ENCODE data around the gene OR2T8. TPM values are rescaled to one million over a fixed set of nuclear protein-coding genes. Genes with fewer than 3 reads are reported as not detected.

Gene OR2T8
- total and polyA plus RNA-seq, 2 donors (not counting 1 experiment from before 2014, with no cell fraction given): 0.09 TPM; not detected in 1

DNA sequence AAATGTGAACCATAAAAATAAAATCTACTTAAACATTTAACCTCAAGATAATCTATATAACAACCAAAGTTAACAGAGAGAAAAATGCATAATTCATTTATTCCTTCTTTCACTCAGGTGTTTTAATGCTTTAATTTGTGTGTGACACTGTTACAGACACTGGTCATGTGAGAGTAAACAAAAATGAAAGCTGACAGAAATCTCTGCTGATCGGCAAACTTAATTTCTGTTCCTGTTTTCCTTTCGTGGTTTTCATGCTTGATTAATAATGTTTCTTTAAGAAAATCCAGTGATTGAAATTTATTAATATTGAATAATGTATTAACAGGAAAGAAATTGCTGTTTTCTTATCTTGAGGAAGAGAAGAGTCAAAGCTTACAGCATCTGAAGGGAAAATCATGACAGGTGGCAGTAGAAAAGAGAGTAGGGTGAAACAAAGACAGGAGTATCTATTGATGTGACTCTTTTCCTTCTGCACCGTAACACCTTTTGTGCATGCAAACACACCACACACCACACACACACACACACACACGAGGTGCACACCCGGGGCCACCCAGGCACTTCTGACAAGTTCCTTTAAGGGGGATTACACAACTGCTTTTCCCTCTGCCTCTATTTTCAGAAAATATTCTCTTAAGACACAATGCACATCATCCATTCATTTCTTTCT lies 46.6 kb downstream of the OR2T8 start:
- TF ChIP-seq, protein P1, sequence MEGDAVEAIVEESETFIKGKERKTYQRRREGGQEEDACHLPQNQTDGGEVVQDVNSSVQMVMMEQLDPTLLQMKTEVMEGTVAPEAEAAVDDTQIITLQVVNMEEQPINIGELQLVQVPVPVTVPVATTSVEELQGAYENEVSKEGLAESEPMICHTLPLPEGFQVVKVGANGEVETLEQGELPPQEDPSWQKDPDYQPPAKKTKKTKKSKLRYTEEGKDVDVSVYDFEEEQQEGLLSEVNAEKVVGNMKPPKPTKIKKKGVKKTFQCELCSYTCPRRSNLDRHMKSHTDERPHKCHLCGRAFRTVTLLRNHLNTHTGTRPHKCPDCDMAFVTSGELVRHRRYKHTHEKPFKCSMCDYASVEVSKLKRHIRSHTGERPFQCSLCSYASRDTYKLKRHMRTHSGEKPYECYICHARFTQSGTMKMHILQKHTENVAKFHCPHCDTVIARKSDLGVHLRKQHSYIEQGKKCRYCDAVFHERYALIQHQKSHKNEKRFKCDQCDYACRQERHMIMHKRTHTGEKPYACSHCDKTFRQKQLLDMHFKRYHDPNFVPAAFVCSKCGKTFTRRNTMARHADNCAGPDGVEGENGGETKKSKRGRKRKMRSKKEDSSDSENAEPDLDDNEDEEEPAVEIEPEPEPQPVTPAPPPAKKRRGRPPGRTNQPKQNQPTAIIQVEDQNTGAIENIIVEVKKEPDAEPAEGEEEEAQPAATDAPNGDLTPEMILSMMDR (conservative IDR thresholded peaks at IDR 0.05 in 1 of 2, IDR thresholded peaks at IDR 0.05 in 1 of 2; ENCODE audit: low read depth in 1 of 2, low read length in 2 of 2): no peak
- TF ChIP-seq EZH2 (IDR thresholded peaks at IDR 0.05; ENCODE audit: low read length, missing control alignments): no peak
- Histone ChIP-seq H3K9me3 (ENCODE audit: control insufficient read depth, insufficient read depth, low read depth, low read length) (no peaks in the 10 kb centered on the region), H3K4me1 (ENCODE audit: control insufficient read depth, extremely low read depth, insufficient read depth, low read length) (no peaks in the 10 kb centered on the region), H3K36me3 (ENCODE audit: control insufficient read depth, insufficient read depth, low read length) (no peaks in the 10 kb centered on the region), H3K27ac (ENCODE audit: insufficient read depth, low read length) (no peak overlapping the region), H3K4me2 (ENCODE audit: extremely low read depth, insufficient read depth, low read length) (no peak overlapping the region), H3K9ac (ENCODE audit: insufficient read depth, low read length) (no peak overlapping the region), H3K27me3 (ENCODE audit: control insufficient read depth, insufficient read depth, low read length) (no peaks in the 10 kb centered on the region), H3K4me3 (replicated peaks in 1 of 4; ENCODE audit: control extremely low read depth in 1 of 4, insufficient read depth in 1 of 4, low read depth in 3 of 4, low read length in 4 of 4) (no peak overlapping the region), H3K79me2 (ENCODE audit: control insufficient read depth, insufficient read depth, low read length) (no peaks in the 10 kb centered on the region), H2AFZ (ENCODE audit: low read length) (no peak overlapping the region), H4K20me1 (ENCODE audit: control insufficient read depth, extremely low read depth, insufficient read depth, low read length) (no peaks in the 10 kb centered on the region)
- no peak for DNase-seq (ENCODE audit: low read depth in 2 of 2)

Other genes with a start within 250 kb of the OR2T8 start
- gene OR13G1, start 240.5 kb upstream of the OR2T8 start, total RNA-seq: not detected in 2 replicates
- not detected in 2 replicates for gene OR13G1, start 240.5 kb upstream of the OR2T8 start, polyA plus RNA-seq
- not detected in 2 replicates for gene OR6F1, start 203.6 kb upstream of the OR2T8 start, total RNA-seq
- not detected in 2 replicates for gene OR6F1, start 203.6 kb upstream of the OR2T8 start, polyA plus RNA-seq
- gene OR14K1, start 181.6 kb upstream of the OR2T8 start, total RNA-seq: not detected in 2 replicates
- not detected in 2 replicates for gene OR14K1, start 181.6 kb upstream of the OR2T8 start, polyA plus RNA-seq
- not detected in 2 replicates for gene OR14A2, start 172.1 kb upstream of the OR2T8 start, total RNA-seq
- not detected in 2 replicates for gene OR14A2, start 172.1 kb upstream of the OR2T8 start, polyA plus RNA-seq
- not detected in 2 replicates for gene OR1C1, start 159.7 kb upstream of the OR2T8 start, total RNA-seq
- gene OR1C1, start 159.7 kb upstream of the OR2T8 start, polyA plus RNA-seq: not detected in 2 replicates
- gene OR14A16, start 96.1 kb upstream of the OR2T8 start, total RNA-seq: not detected in 2 replicates
- not detected in 2 replicates for gene OR14A16, start 96.1 kb upstream of the OR2T8 start, polyA plus RNA-seq
- not detected in 2 replicates for gene OR11L1, start 78.4 kb upstream of the OR2T8 start, total RNA-seq
- not detected in 2 replicates for gene OR11L1, start 78.4 kb upstream of the OR2T8 start, polyA plus RNA-seq
- under 0.01 and 0.50 TPM in 2 replicates for gene TRIM58, start 63.1 kb upstream of the OR2T8 start, total RNA-seq
- 0.47 and 3.5 TPM in 2 replicates for gene TRIM58, start 63.1 kb upstream of the OR2T8 start, polyA plus RNA-seq
- not detected in 2 replicates for gene OR2W3, start 24.7 kb upstream of the OR2T8 start, total RNA-seq
- 0.42 and 3.2 TPM in 2 replicates for gene OR2W3, start 24.7 kb upstream of the OR2T8 start, polyA plus RNA-seq
- gene OR2AJ1, start 4.6 kb downstream of the OR2T8 start, total RNA-seq: not detected in 2 replicates
- not detected in 2 replicates for gene OR2AJ1, start 4.6 kb downstream of the OR2T8 start, polyA plus RNA-seq
- 0.17 TPM in 1 of 2 replicates, not detected in the other for gene OR2L8, start 28.6 kb downstream of the OR2T8 start, total RNA-seq
- gene OR2L8, start 28.6 kb downstream of the OR2T8 start, polyA plus RNA-seq: not detected in 2 replicates
- not detected in 2 replicates for gene OR2AK2, start 45.0 kb downstream of the OR2T8 start, total RNA-seq
- not detected in 2 replicates for gene OR2AK2, start 45.0 kb downstream of the OR2T8 start, polyA plus RNA-seq
- not detected in 2 replicates for gene OR2L5, start 93.4 kb downstream of the OR2T8 start, total RNA-seq
- not detected in 2 replicates for gene OR2L5, start 93.4 kb downstream of the OR2T8 start, polyA plus RNA-seq
- under 0.01 TPM in 1 of 2 replicates, not detected in the other for gene OR2L2, start 109.8 kb downstream of the OR2T8 start, total RNA-seq
- 0.03 TPM in 1 of 2 replicates, not detected in the other for gene OR2L2, start 109.8 kb downstream of the OR2T8 start, polyA plus RNA-seq
- under 0.01 TPM in 1 of 2 replicates, not detected in the other for gene OR2L3, start 126.6 kb downstream of the OR2T8 start, total RNA-seq
- not detected in 2 replicates for gene OR2L3, start 126.6 kb downstream of the OR2T8 start, polyA plus RNA-seq
- not detected in 2 replicates for gene OR2L13, start 174.9 kb downstream of the OR2T8 start, total RNA-seq
- gene OR2L13, start 174.9 kb downstream of the OR2T8 start, polyA plus RNA-seq: 0.03 TPM in 1 of 2 replicates, not detected in the other
- not detected in 2 replicates for gene OR2M5, start 224.9 kb downstream of the OR2T8 start, total RNA-seq
- gene OR2M5, start 224.9 kb downstream of the OR2T8 start, polyA plus RNA-seq: not detected in 2 replicates

All from fibroblast of lung (primary cell).